SK-N-MC (cell line): ENCODE results near the gene MYL6.
"Not testable (repeated sequence)": the region's sequence is repeated elsewhere in the genome, so short reads cannot be mapped to it uniquely, and the experiment has no call there.

Experiments used
- DNase-seq: peaks from one replicate; pipeline ENCODE4 v3.0.0-alpha.2; 2011; ENCODE audit warnings: low read depth, low spot score
- H3K27ac ChIP-seq: fragments of 200-600 bp; sonication (generic); 2 replicates; pipeline ENCODE4 v1.5.1; 2016; ENCODE audit warnings: mixed run types
- H3K36me3 ChIP-seq: fragments of 200-600 bp; sonication (generic); 2 replicates; pipeline ENCODE4 v1.6.1; 2017; ENCODE audit warnings: antibody characterized with exemption, low read length, mixed read lengths; ENCODE audit not compliant: insufficient read depth
- H3K4me3 ChIP-seq: fragments of 200-600 bp; sonication (generic); 2 replicates; pipeline ENCODE4 v1.5.1; 2016
- H3K9ac ChIP-seq: fragments of 200-600 bp; sonication (generic); 2 replicates; pipeline ENCODE4 v1.8.0; 2017; ENCODE audit warnings: mixed run types, mixed read lengths; ENCODE audit not compliant: insufficient read length
- H3K9me3 ChIP-seq: fragments of 200-600 bp; sonication (generic); 2 replicates; pipeline ENCODE4 v1.6.1; 2017; ENCODE audit warnings: low read depth, mild to moderate bottlenecking, antibody characterized with exemption, low read length, moderate library complexity, mixed read lengths
- EZH2 ChIP-seq: fragments of 200-600 bp; sonication (generic); IDR thresholded peaks from one replicate; pipeline ENCODE4 v1.6.1; 2017; ENCODE audit warnings: antibody characterized with exemption
- FOXP2 ChIP-seq: optimal IDR thresholded peaks from 2 replicates; pipeline ENCODE3; 2011; ENCODE audit warnings: mild to moderate bottlenecking, moderate library complexity; ENCODE audit not compliant: insufficient read depth; ENCODE audit errors: extremely low read length, control extremely low read depth
- POLR2AphosphoS5 ChIP-seq: IDR thresholded peaks from 2 replicates; pipeline ENCODE4 v1.6.1; 2012; ENCODE audit warnings: mild to moderate bottlenecking, low read depth, low read length, borderline replicate concordance

The MYL6 gene

DNA sequence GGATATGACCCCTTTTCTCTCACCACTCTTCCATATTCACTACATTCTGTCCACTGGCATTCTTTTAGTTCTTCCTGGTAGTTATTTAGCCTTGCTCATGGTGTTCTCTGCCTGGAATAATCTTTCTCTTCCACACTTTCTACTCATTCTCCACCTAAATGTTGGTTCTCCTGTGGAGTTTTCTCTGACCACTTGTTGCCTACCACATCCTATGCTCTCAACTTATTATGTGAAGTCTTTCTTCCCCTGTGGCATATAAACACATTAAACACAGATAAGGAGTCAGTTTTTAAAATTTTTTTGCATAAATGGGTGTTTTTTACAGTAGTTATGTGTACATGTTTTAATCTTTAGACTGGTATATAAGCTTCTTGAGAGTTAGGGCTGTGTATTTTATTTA is 34.4 kb downstream of the MYL6 start:
- DNase-seq: no peak
- Histone ChIP-seq H3K9ac (no peak overlapping the region), H3K36me3 (no peaks in the 10 kb centered on the region), H3K9me3 (no peaks in the 10 kb centered on the region), H3K27ac (no peak overlapping the region), H3K4me3 (no peak overlapping the region)
- TF ChIP-seq EZH2: no peak

DNA sequence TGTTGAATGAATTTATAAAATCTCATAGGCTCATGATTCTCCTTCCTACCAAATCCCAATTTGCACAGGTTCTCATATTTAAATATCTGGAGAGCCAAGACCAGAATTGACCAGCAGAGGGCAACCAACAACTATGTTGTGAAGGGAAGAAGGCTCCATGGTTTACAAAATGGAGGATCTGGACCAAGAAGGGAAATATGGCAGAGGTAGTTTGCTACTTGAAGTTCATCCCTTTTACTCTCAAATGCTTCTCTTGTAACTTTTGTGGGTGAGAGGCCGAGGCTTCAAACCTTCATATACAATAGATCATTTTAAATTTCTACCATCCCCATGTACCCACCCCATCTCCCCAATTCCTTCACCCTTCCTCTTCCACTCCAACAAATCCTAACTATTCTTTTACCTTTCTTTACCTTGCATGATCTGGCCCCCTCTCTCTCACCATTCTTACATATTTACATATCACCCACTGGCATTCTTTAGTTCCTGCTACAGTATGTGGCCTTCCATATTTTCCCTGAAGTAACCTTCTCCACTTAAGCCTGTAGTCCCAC is 34.9 kb downstream of the MYL6 start:
- Histone ChIP-seq H3K4me3 (no peak overlapping the region), H3K27ac (no peak overlapping the region), H3K9ac (no peak overlapping the region), H3K9me3 (no peaks in the 10 kb centered on the region), H3K36me3 (no peaks in the 10 kb centered on the region)
- TF ChIP-seq FOXP2: no peak
- TF ChIP-seq EZH2: no peak
- no peak for TF ChIP-seq POLR2AphosphoS5
- DNase-seq: peak; percentile 79

DNA sequence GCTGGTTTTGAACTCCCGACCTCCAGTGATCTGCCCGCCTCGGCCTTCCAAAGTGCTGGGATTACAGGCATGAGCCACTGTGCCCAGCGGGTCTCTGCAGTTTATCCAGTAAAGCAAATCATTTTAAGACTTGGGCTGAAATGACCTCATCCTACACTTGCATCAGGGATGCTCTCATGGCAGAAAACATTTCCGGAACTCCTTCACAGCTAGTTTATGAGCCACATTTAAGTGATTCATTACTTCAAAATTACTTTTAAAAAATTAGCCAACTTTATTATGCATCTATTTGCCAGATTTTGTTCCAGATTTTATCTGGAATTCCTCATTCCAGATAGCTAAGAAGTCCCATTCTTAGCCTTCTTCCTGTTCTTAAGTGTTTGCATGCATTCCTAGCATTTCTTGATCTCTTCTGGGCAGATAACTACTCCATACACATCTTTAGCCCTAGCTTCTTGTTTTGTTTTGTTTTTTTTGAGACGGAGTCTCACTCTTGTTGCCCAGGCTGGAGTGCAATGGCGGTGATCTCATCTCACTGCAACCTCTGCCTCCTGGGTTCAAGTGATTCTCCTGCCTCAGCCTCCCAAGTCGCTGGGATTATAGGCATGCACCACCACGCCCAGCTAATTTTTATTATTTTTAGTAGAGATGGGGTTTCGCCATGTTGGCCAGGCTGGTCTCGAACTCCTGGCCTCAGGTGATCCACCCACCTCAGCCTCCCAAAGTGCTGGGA is 38.8 kb downstream of the MYL6 start:
- H3K36me3 ChIP-seq, H3K9me3 ChIP-seq, H3K9ac ChIP-seq: not testable (repeated sequence)
- Histone ChIP-seq H3K27ac (peak overlapping the region; percentile 59), H3K4me3 (peak overlapping the region; percentile 33; the same call in 1 of the 2 replicates)
- TF ChIP-seq POLR2AphosphoS5: peak; percentile 34; the same call in 1 of the 2 replicates
- DNase-seq: peak; percentile 87

DNA sequence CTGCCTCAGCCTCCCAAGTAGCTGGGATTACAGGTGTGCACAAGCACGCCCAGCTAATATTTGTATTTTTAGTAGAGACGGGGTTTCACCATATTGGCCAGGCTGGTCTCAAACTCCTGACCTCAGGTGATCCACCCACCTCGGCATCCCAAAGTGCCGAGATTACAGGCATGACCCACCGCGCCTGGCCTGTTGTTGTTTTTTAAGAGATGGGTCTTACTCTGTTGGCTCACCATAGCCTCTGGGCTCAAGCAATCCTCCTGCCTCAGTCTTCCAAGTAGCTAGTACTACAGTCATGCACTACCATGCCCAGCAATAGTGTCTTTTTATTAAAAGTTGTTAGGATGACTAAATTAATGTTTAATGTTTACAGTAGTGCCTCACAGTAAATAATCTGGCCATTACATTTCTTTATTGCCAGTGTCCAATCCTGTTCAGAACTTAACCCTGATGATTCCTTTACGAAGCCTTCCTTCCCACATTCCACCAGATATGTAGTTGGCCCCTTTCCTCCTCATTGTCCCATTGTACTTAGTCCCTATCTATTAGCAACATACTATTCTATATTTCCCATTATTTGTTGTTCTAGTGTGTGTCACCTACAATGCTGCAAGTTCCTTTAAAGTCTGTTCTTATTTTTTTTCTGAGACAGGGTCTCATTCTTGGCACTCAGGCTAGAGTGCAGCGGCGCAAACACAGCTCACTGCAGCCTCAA is 39.9 kb downstream of the MYL6 start:
- DNase-seq: no peak
- TF ChIP-seq POLR2AphosphoS5: no peak
- no peak for TF ChIP-seq EZH2
- TF ChIP-seq FOXP2: no peak
- Histone ChIP-seq H3K9me3 (no peaks in the 10 kb centered on the region), H3K27ac (no peak overlapping the region), H3K36me3 (no peaks in the 10 kb centered on the region), H3K4me3 (no peak overlapping the region), H3K9ac (no peak overlapping the region)

DNA sequence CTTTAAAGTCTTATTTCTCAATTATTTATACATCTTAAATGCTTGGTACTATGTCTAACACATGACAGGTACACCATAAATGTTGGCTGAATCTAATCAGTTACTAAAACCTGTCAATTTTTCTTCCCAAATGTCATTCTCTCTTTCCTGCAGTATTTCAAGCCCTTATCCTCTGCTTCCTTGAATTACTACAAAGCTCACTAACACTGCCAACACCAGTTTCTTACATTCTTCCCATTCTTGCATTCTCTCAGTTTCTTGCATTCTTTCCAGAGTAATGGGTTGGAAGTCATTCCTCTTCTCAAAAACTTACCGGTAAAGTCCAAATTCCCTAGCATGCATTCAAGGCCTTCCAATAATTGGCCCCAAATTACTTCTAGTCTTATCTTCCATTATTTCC is 40.7 kb downstream of the MYL6 start:
- H3K27ac ChIP-seq: no peak overlapping the region
- TF ChIP-seq FOXP2: no peak
- TF ChIP-seq POLR2AphosphoS5: no peak
- TF ChIP-seq EZH2: no peak
- no peak overlapping the region for H3K4me3 ChIP-seq
- H3K9ac ChIP-seq: no peak overlapping the region
- no peaks in the 10 kb centered on the region for H3K9me3 ChIP-seq
- no peaks in the 10 kb centered on the region for H3K36me3 ChIP-seq
- no peak for DNase-seq

DNA sequence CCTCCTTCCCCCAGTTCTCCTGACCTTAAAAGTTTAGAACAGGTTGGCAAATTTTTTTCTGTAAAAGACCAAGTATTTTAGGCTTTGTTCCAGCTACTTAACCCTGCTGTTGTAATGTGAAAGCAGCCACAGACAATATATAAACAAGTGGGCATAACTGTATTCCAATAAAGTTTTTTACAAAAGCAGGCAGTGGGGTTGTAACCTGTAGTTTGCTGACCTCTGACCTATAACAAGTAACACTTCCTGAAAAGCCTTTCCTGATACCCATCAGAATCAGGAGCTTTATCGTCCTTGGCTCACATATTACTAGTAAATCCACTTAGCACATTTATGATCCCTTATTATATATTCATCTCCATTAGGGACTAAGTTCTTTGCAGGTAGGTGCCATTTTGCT is 44.2 kb downstream of the MYL6 start:
- H3K27ac ChIP-seq: no peak overlapping the region
- DNase-seq: no peak
- H3K4me3 ChIP-seq: no peak overlapping the region
- no peaks in the 10 kb centered on the region for H3K9me3 ChIP-seq
- H3K36me3 ChIP-seq: peaks cover 22% of the 10 kb centered on the region
- no peak overlapping the region for H3K9ac ChIP-seq
- TF ChIP-seq EZH2: no peak
- no peak for TF ChIP-seq FOXP2
- no peak for TF ChIP-seq POLR2AphosphoS5

DNA sequence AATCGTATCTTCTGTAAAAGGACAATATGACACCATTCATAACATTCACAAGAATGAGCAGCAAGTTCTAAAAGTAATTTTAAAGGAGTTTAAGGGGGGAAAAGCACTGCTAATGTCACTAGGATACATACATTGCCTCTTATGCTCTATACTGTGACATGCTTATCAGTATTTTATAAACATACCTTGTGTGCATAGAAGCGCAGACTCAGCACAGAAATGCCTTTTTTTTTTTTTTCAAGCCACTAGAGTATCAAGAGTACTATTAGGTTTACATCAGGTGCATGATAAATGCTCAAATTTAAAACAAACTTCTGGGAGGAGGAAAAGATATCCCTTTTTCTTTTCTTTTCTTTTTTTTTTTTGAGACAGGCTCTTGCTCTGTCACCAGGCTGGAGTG is 44.7 kb downstream of the MYL6 start:
- Histone ChIP-seq H3K36me3 (peaks cover 27% of the 10 kb centered on the region), H3K9ac (no peak overlapping the region), H3K4me3 (no peak overlapping the region), H3K27ac (no peak overlapping the region), H3K9me3 (no peaks in the 10 kb centered on the region)
- TF ChIP-seq POLR2AphosphoS5 (no peak), EZH2 (no peak), FOXP2 (no peak)
- no peak for DNase-seq

DNA sequence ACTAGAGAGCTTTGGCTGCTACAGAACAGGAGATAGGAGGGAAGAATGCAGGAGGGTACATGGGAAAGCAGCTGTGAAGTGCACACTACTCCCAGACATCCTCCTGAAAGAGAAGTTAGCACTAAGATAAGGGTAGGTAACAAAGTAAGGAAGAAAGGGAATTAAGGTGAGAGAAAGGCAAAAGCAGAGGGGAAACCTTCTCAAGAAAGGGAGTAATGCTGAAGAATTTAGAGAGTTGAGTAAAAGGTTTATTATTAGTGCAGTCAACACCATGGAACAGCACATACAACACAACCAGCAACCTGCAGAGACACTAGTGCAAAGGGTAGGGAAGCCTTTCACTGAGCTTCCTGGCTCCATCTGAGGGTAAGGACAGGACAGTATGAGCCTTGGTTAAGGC is 46.1 kb downstream of the MYL6 start:
- Histone ChIP-seq H3K27ac (no peak overlapping the region), H3K36me3 (peaks cover 31% of the 10 kb centered on the region), H3K9ac (no peak overlapping the region), H3K4me3 (no peak overlapping the region), H3K9me3 (no peaks in the 10 kb centered on the region)
- no peak for DNase-seq
- TF ChIP-seq EZH2: no peak
- TF ChIP-seq POLR2AphosphoS5: no peak
- no peak for TF ChIP-seq FOXP2

DNA sequence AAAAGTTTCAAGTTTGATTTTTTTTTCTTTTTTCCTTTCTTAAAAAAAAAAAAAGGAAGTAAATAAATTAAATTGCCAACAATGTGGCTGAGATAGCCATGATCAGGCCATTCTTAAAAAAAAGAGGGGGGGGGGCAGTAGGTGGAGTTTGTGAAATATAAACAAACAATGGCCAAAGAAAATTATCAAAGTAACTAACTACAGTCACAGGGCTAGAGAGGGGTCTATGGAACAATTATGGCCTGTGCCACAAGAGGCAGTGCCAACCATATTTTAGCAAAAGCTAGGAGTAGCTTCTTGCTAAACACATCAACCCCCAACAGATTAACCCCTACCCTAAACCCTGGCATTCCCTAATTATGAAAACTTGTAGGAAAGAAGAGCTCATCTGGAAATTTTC is 47.3 kb downstream of the MYL6 start:
- H3K4me3 ChIP-seq: no peak overlapping the region
- H3K27ac ChIP-seq: no peak overlapping the region
- H3K9me3 ChIP-seq: no peaks in the 10 kb centered on the region
- no peak for TF ChIP-seq FOXP2
- TF ChIP-seq POLR2AphosphoS5: no peak
- TF ChIP-seq EZH2: no peak
- H3K9ac ChIP-seq: no peak overlapping the region
- peaks cover 41% of the 10 kb centered on the region for H3K36me3 ChIP-seq
- DNase-seq: no peak
